MM.1S (cell line): ENCODE results near the gene DDX10.

Experiments used
- DNase-seq: peaks from one replicate; pipeline ENCODE4 v3.0.0-alpha.2; 2015
- H2AFZ ChIP-seq: fragments of 300-600 bp; sonication (generic); 2 replicates; pipeline ENCODE4 v1.6.0; 2016; ENCODE audit warnings: antibody characterized with exemption, low read length
- H3F3A ChIP-seq: fragments of 300-600 bp; sonication (generic); 2 replicates; pipeline ENCODE4 v1.6.1; 2016; ENCODE audit warnings: mild to moderate bottlenecking, antibody characterized with exemption, low read length, moderate library complexity, mixed read lengths; ENCODE audit not compliant: insufficient read depth
- H3K27ac ChIP-seq: fragments of 300-600 bp; sonication (generic); 2 replicates; pipeline ENCODE4 v1.5.1; 2016; ENCODE audit warnings: mild to moderate bottlenecking, low read length
- H3K27me3 ChIP-seq: fragments of 300-600 bp; sonication (generic); replicated peaks from 2 replicates; pipeline ENCODE4 v1.6.0; 2016; ENCODE audit warnings: low read length; ENCODE audit not compliant: insufficient read depth
- H3K36me3 ChIP-seq: fragments of 300-600 bp; sonication (generic); replicated peaks from 2 replicates; pipeline ENCODE4 v1.6.1; 2016; ENCODE audit warnings: mild to moderate bottlenecking, low read length, mixed read lengths; ENCODE audit not compliant: insufficient read depth
- H3K4me1 ChIP-seq: fragments of 300-600 bp; sonication (generic); 2 replicates; pipeline ENCODE4 v1.6.1; 2016; ENCODE audit warnings: low read length, mixed read lengths
- H3K4me2 ChIP-seq: fragments of 300-600 bp; sonication (generic); 2 replicates; pipeline ENCODE4 v1.6.0; 2016; ENCODE audit warnings: low read depth, low read length
- H3K4me3 ChIP-seq: fragments of 300-600 bp; sonication (generic); 2 replicates; pipeline ENCODE4 v1.5.1; 2016; ENCODE audit warnings: low read length, mixed read lengths
- H3K79me2 ChIP-seq: fragments of 300-600 bp; sonication (generic); 2 replicates; pipeline ENCODE4 v1.6.1; 2016; ENCODE audit warnings: mixed run types, low read length, mixed read lengths
- H3K9ac ChIP-seq: fragments of 300-600 bp; sonication (generic); 2 replicates; pipeline ENCODE4 v1.6.1; 2016; ENCODE audit warnings: low read length, mixed read lengths
- H3K9me2 ChIP-seq: fragments of 300-600 bp; sonication (generic); replicated peaks from 2 replicates; pipeline ENCODE4 v1.6.1; 2016; ENCODE audit warnings: mild to moderate bottlenecking, low read length, mixed read lengths; ENCODE audit not compliant: insufficient read depth
- H3K9me3 ChIP-seq: fragments of 300-600 bp; sonication (generic); replicated peaks from 2 replicates; pipeline ENCODE4 v1.6.1; 2016; ENCODE audit warnings: mild to moderate bottlenecking, low read length, mixed read lengths; ENCODE audit not compliant: insufficient read depth
- H4K20me1 ChIP-seq: fragments of 300-600 bp; sonication (generic); 2 replicates; pipeline ENCODE4 v1.6.1; 2016; ENCODE audit warnings: mild to moderate bottlenecking, low read length, moderate library complexity, mixed read lengths; ENCODE audit not compliant: insufficient read depth
- CTCF ChIP-seq: fragments of 300-600 bp; sonication (generic); IDR thresholded peaks from 2 replicates; pipeline ENCODE4 v1.5.1; 2016; ENCODE audit warnings: antibody characterized with exemption, low read length, mixed read lengths
- EZH2 ChIP-seq: fragments of 300-600 bp; sonication (generic); optimal IDR thresholded peaks from 2 replicates; pipeline ENCODE3; 2017; ENCODE audit warnings: low read depth, mild to moderate bottlenecking, antibody characterized with exemption, low read length, mixed read lengths
- EZH2phosphoT487 ChIP-seq: fragments of 300-600 bp; sonication (generic); IDR thresholded peaks from 2 replicates; pipeline ENCODE4 v1.6.1; 2018; ENCODE audit warnings: antibody characterized with exemption, low read length

Gene DDX10

GRCh38 chr11:108870373-108871020, 205.6 kb downstream of the DDX10 start:
- Histone ChIP-seq H3K79me2 (no peaks in the 10 kb centered on the region), H3K4me3 (no peak overlapping the region), H3K9me3 (no peaks in the 10 kb centered on the region), H3K4me2 (no peak overlapping the region), H3K9me2 (no peaks in the 10 kb centered on the region), H3K27ac (no peak overlapping the region), H3K9ac (no peak overlapping the region), H4K20me1 (no peaks in the 10 kb centered on the region), H3K36me3 (no peaks in the 10 kb centered on the region), H3F3A (no peaks in the 10 kb centered on the region), H2AFZ (no peak overlapping the region), H3K4me1 (no peaks in the 10 kb centered on the region), H3K27me3 (no peaks in the 10 kb centered on the region)
- DNase-seq = no peak
- TF ChIP-seq CTCF (no peak), EZH2 (no peak), EZH2phosphoT487 (no peak)

GRCh38 chr11:108871152-108871551, 206.3 kb downstream of the DDX10 start:
- Histone ChIP-seq H4K20me1 (no peaks in the 10 kb centered on the region), H3K4me3 (no peak overlapping the region), H3K9me2 (no peaks in the 10 kb centered on the region), H3K36me3 (no peaks in the 10 kb centered on the region), H3K9me3 (no peaks in the 10 kb centered on the region), H3K9ac (no peak overlapping the region), H3F3A (no peaks in the 10 kb centered on the region), H3K4me2 (no peak overlapping the region), H3K27ac (no peak overlapping the region), H3K4me1 (no peaks in the 10 kb centered on the region), H3K27me3 (no peaks in the 10 kb centered on the region), H2AFZ (no peak overlapping the region), H3K79me2 (no peaks in the 10 kb centered on the region)
- TF ChIP-seq CTCF (peak; percentile 48), EZH2phosphoT487 (no peak), EZH2 (no peak)
- DNase-seq = peak; percentile 13

- TF ChIP-seq EZH2phosphoT487 = no peak
- TF ChIP-seq EZH2 = no peak
- no peak for TF ChIP-seq CTCF
- H3K9me3 ChIP-seq = no peaks in the 10 kb centered on the region
- no peak overlapping the region for H3K9ac ChIP-seq
- H3K4me2 ChIP-seq = no peak overlapping the region
- H3K36me3 ChIP-seq = no peaks in the 10 kb centered on the region
- no peak overlapping the region for H3K27ac ChIP-seq
- no peaks in the 10 kb centered on the region for H3F3A ChIP-seq
- no peaks in the 10 kb centered on the region for H3K4me1 ChIP-seq
- H3K27me3 ChIP-seq = no peaks in the 10 kb centered on the region
- no peak for DNase-seq
- H4K20me1 ChIP-seq = no peaks in the 10 kb centered on the region
- no peaks in the 10 kb centered on the region for H3K9me2 ChIP-seq
- no peak overlapping the region for H2AFZ ChIP-seq
- H3K79me2 ChIP-seq = no peaks in the 10 kb centered on the region
- H3K4me3 ChIP-seq = no peak overlapping the region
Measured at GRCh38 chr11:108871867-108872266, 207.0 kb downstream of the DDX10 start.
